SK-N-MC (cell line): Measurements from ENCODE around the gene TRIP4.
"Not testable (repeated sequence)": the region's sequence is repeated elsewhere in the genome, so short reads cannot be mapped to it uniquely, and the experiment has no call there.

Experiments
- DNase-seq: peaks from one replicate; pipeline ENCODE4 v3.0.0-alpha.2; 2011; ENCODE audit warnings: low read depth, low spot score
- H3K27ac ChIP-seq: fragments of 200-600 bp; sonication (generic); 2 replicates; pipeline ENCODE4 v1.5.1; 2016; ENCODE audit warnings: mixed run types
- H3K36me3 ChIP-seq: fragments of 200-600 bp; sonication (generic); 2 replicates; pipeline ENCODE4 v1.6.1; 2017; ENCODE audit warnings: antibody characterized with exemption, low read length, mixed read lengths; ENCODE audit not compliant: insufficient read depth
- H3K4me3 ChIP-seq: fragments of 200-600 bp; sonication (generic); 2 replicates; pipeline ENCODE4 v1.5.1; 2016
- H3K9ac ChIP-seq: fragments of 200-600 bp; sonication (generic); 2 replicates; pipeline ENCODE4 v1.8.0; 2017; ENCODE audit warnings: mixed run types, mixed read lengths; ENCODE audit not compliant: insufficient read length
- H3K9me3 ChIP-seq: fragments of 200-600 bp; sonication (generic); 2 replicates; pipeline ENCODE4 v1.6.1; 2017; ENCODE audit warnings: low read depth, mild to moderate bottlenecking, antibody characterized with exemption, low read length, moderate library complexity, mixed read lengths
- EZH2 ChIP-seq: fragments of 200-600 bp; sonication (generic); IDR thresholded peaks from one replicate; pipeline ENCODE4 v1.6.1; 2017; ENCODE audit warnings: antibody characterized with exemption
- FOXP2 ChIP-seq: optimal IDR thresholded peaks from 2 replicates; pipeline ENCODE3; 2011; ENCODE audit warnings: mild to moderate bottlenecking, moderate library complexity; ENCODE audit not compliant: insufficient read depth; ENCODE audit errors: extremely low read length, control extremely low read depth
- POLR2AphosphoS5 ChIP-seq: IDR thresholded peaks from 2 replicates; pipeline ENCODE4 v1.6.1; 2012; ENCODE audit warnings: mild to moderate bottlenecking, low read depth, low read length, borderline replicate concordance

The TRIP4 gene

DNA sequence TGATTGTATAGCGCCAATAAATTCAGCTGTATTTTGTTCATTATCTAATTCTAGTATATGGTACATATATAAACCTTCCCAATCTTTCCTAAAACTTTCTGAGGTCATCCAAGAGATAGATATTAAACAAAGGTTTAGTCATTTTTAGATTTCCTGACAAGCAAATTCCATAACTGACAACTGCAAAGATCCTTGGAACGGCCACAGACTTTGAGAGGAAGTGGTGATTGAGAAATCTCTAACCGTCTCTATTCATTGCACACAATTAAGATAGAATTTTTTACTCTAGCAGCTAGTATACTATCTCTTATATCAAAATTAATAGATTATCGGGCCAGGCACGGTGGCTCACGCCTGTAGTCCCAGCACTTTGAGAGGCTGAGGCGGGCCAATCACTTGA lies 36.4 kb upstream of the TRIP4 start:
- peak overlapping the region; percentile 42; the same call in 1 of the 2 replicates for H3K4me3 ChIP-seq
- TF ChIP-seq POLR2AphosphoS5 (no peak), FOXP2 (no peak), EZH2 (no peak)
- peak overlapping the region; percentile 51 for H3K9ac ChIP-seq
- no peak for DNase-seq
- no peaks in the 10 kb centered on the region for H3K9me3 ChIP-seq
- peaks cover 10% of the 10 kb centered on the region for H3K36me3 ChIP-seq
- peak overlapping the region; percentile 52 for H3K27ac ChIP-seq

DNA sequence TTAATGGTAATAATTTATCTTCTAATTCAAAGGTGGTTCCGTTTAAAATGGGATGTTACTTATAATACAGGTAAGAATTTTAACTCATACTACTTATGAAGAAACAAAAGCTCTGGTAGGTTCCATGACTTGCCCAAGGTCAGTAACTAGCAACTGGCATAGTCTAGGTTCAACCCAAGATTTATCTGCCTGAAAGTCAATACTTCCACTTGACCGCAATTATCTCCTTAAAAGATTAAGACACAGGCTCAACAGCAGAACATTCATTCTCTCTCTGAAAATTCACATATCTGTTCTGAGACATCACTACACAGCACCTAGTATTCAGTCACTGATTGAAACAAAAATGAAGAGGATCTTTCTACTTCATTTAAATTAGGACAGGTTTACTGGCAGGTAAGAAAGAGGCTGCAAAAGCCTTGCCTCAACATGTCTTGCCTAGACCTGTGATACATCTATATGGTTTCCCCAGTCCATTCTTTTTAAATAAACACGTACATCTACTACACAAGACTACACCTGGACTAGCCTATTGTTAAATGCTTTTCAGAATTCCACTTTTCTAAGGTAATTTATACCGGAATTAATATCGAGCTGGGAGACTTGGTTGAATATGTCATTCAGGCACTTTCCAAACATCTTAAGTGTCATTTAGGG lies 32.8 kb upstream of the TRIP4 start:
- no peaks in the 10 kb centered on the region for H3K9me3 ChIP-seq
- no peak for DNase-seq
- TF ChIP-seq EZH2 = no peak
- no peak for TF ChIP-seq POLR2AphosphoS5
- no peak for TF ChIP-seq FOXP2
- peak overlapping the region; percentile 83 for H3K4me3 ChIP-seq
- H3K36me3 ChIP-seq = no peaks in the 10 kb centered on the region
- H3K9ac ChIP-seq = peak overlapping the region; percentile 81
- H3K27ac ChIP-seq = no peak overlapping the region

GRCh38 chr15:64355348-64355943 lies 32.2 kb upstream of the TRIP4 start:
- Histone ChIP-seq H3K9ac (peak overlapping the region; percentile 81), H3K36me3 (no peaks in the 10 kb centered on the region), H3K27ac (peak overlapping the region; percentile 78), H3K9me3 (no peaks in the 10 kb centered on the region), H3K4me3 (peak overlapping the region; percentile 83)
- DNase-seq = no peak
- TF ChIP-seq FOXP2 = no peak
- no peak for TF ChIP-seq EZH2
- TF ChIP-seq POLR2AphosphoS5 = no peak

GRCh38 chr15:64355944-64356709 lies 31.5 kb upstream of the TRIP4 start, which contains the start of gene CSNK1G1:
TSS of gene CSNK1G1 (minus strand) at chr15:64356173. CDS start at chr15:64300499, 55,674 bp downstream.
- DNase-seq = peak; percentile 92
- peaks cover 3% of the 10 kb centered on the region; the same call in 1 of the 2 replicates for H3K36me3 ChIP-seq
- no peaks in the 10 kb centered on the region for H3K9me3 ChIP-seq
- no peak for TF ChIP-seq EZH2
- peak; percentile 86 for TF ChIP-seq POLR2AphosphoS5
- no peak for TF ChIP-seq FOXP2
- peak within 1 kb of the TSS; percentile 78 for H3K27ac ChIP-seq
- H3K9ac ChIP-seq = peak within 1 kb of the TSS; percentile 81
- H3K4me3 ChIP-seq = peak within 1 kb of the TSS; percentile 83

GRCh38 chr15:64356710-64357040 lies 31.0 kb upstream of the TRIP4 start:
- Histone ChIP-seq H3K27ac (peak overlapping the region; percentile 69), H3K4me3 (peak overlapping the region; percentile 83), H3K9ac (peak overlapping the region; percentile 18), H3K36me3 (peaks cover 4% of the 10 kb centered on the region; the same call in 1 of the 2 replicates), H3K9me3 (no peaks in the 10 kb centered on the region)
- no peak for TF ChIP-seq POLR2AphosphoS5
- no peak for TF ChIP-seq FOXP2
- TF ChIP-seq EZH2 = no peak
- no peak for DNase-seq

DNA sequence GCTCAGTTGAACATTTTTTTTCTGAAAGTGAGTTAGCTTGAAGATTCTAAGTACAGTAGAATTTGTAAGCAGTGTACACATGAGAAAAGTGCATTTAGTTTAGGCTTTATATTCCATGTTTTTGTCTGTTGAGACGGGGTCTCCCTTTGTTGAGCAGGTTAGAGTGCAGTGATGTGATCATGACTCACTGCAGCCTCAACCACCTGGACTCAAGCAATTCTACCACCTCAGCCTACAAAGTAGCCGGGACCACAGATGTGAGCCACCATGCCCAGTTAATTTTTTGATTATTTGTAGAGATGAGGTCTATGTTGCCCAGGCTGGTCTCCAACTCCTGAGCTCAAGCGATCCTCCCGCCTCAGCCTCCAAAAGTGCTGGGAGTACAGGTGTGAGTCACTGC lies 26.4 kb upstream of the TRIP4 start:
- Histone ChIP-seq H3K9me3 (no peaks in the 10 kb centered on the region), H3K4me3 (no peak overlapping the region), H3K9ac (no peak overlapping the region), H3K27ac (peak overlapping the region; percentile 36; the same call in 1 of the 2 replicates), H3K36me3 (peaks cover 17% of the 10 kb centered on the region)
- no peak for DNase-seq
- TF ChIP-seq POLR2AphosphoS5 = no peak
- no peak for TF ChIP-seq EZH2
- TF ChIP-seq FOXP2 = no peak

DNA sequence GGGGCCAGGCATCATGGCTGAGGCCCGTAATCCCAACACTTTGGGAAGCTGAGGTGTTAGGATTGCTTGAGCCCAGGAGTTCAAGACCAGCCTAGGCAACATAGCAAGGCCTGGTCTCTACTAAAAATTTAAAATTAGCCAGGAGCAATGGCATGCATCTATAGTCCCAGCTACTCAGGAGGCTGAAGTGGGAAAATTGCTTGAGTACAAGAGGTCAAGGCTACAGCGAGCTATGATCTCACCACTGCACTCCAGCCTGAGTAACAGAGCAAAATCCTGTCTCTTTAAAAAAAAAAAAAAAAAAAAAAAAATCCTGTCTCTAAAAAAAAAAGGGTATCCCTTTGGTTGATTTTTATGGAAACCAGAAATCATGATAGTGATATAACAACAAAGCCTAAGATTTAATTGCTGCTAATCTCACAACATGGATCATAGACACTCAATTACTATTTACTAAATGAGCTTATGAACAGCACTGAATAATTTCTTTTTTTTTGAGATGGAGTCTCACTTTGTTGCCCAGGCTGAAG lies 18.5 kb upstream of the TRIP4 start:
- Histone ChIP-seq H3K4me3 (no peak overlapping the region), H3K27ac (no peak overlapping the region), H3K9me3 (no peaks in the 10 kb centered on the region), H3K9ac (no peak overlapping the region), H3K36me3 (peaks cover 25% of the 10 kb centered on the region)
- no peak for DNase-seq
- TF ChIP-seq EZH2 = no peak
- no peak for TF ChIP-seq FOXP2
- TF ChIP-seq POLR2AphosphoS5 = no peak

DNA sequence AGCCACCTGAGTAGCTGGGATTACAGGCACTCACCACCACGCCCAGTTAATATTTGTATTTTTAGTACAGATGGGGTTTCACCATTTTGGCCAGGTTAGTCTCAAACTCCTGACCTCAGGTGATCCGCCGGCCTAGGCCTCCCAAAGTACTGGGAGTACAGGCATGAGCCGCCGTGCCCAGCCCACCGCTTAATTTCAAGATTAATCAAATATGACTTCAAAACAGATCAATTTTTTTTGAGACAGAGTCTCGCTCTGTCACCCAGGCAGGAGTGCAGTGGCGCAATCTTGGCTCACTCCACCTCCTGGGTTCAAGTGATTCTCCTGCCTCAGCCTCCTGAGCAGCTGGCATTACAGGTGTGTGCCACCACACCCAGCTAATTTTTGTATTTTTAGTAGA lies 16.3 kb upstream of the TRIP4 start:
- not testable (repeated sequence) for H3K9ac ChIP-seq, DNase-seq, H3K27ac ChIP-seq, H3K9me3 ChIP-seq, H3K4me3 ChIP-seq
- peaks cover 36% of the 10 kb centered on the region for H3K36me3 ChIP-seq
